GM19455 (cell line): Measurements from ENCODE around the gene AARS2.
A peak's percentile ranks its signal among the peaks of the same experiment; 100 is the strongest.
"Not testable (repeated sequence)": the region's sequence is repeated elsewhere in the genome, so short reads cannot be mapped to it uniquely, and the experiment has no call there.

ENCODE experiments used
- ATAC-seq: cut with Tn5 transposase; IDR thresholded peaks from one replicate; pipeline ENCODE4 v1.9.1; 2021; ENCODE audit not compliant: unreplicated experiment

Gene AARS2

DNA sequence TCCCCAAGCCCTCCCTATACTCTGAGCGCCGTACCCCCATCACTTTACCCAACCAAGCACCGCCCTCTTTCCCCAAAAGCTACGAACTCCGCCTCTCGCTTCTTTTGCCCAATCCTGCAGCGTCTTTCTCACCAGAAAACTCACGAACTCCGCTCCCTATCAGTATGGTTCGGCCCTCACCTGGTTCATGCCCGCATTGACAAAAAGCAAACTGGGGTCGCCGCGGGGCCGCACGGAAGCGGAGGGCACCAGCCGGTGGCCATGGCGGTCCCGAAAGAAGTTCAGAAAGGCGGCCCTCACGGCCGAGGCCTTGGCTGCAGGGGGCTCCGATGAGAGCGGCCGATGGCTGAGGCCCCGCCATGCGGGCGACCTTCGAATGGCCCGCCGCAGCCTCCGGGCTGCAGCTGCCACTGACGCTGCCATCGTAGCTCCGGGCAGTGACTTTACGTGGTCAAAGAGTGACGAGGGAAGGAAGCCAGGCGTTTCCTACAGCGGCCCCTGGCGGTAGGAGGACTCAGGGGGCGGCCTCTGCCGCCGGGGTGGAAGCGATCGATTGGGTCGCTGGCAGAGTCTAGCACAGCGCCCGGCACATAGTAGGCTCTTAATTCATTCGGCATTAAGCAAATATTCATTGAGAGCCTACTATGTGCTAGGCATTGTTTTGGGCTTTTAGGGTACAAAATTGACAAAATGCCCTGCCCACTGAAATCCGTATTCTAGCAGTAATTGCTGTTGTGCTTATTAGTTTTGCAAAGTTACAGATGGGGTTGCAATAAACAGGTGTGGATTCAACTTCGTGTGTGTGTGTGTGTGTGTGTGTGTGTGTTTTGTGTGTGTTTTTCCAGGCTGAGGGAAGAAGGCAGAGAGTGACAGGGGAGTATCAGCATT is at the start of gene AARS2:
Gene AARS2 (minus strand): TSS at position 447 of the 888 bp plus-strand sequence. CDS start 24 bp downstream, at position 423.
- ATAC-seq = peak; percentile 93

GRCh38 chr6:44361947-44362346 is 48.8 kb upstream of the AARS2 start:
- ATAC-seq = no peak

- ATAC-seq = no peak
Measured at GRCh38 chr6:44359973-44360372, 46.8 kb upstream of the AARS2 start.

- ATAC-seq = no peak
Measured at GRCh38 chr6:44356487-44356886, 43.3 kb upstream of the AARS2 start.

GRCh38 chr6:44355640-44356039 is 42.5 kb upstream of the AARS2 start:
- no peak for ATAC-seq

GRCh38 chr6:44353336-44353735 is 40.2 kb upstream of the AARS2 start:
- ATAC-seq = no peak

- ATAC-seq = no peak
Measured at GRCh38 chr6:44352259-44352658, 39.1 kb upstream of the AARS2 start.

DNA sequence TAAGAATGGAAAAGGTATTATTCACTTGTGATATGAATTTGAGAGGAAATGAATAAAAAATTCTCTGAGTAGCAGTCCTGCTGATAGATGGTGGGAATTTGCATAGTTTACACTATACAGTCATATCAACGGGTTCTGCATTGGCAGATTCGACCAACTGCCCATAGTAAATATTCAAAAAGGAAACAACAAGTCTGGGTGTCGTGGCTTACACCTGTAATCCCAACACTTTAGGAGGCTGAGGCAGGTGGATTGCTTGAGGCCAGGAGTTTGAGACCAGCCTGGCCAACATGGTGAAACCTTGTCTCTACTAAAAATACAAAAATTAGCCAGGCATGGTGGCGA is 37.5 kb upstream of the AARS2 start:
- ATAC-seq = not testable (repeated sequence)

DNA sequence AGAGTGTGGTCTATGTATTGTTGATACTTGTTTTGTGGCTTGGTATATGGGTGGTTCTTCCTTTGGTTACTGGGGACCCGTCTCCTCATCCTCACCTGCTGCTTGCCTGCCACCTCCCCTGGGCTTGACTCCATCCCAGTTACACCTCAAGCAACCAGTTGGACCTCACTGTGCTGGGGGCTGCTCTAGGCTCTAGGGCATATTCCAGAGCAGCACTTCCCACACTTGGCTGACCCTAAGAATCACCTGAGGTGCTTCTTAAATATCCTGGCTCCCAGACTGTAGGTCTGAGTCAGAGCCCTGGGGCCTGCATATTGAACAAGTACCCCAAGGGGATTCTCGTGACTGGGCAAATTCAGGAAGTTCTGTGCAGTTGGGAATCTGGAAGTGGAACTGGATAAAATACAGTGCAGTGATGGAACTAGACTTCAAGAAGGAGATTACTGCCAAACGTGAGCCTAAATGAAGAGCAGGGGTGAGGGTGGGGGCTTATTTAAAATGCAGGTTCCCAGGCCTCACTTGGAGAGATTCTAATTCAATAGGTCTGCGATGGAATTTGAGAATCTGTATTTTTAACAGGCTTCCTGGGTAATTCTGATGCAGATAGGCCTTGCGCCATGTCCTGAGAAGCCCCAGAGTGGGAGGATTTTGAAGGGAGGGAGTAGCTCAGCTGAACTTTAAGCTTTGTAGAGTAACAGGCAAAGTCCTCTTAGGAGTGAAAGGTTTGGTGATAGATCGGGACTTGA is 36.9 kb upstream of the AARS2 start:
- ATAC-seq = no peak

DNA sequence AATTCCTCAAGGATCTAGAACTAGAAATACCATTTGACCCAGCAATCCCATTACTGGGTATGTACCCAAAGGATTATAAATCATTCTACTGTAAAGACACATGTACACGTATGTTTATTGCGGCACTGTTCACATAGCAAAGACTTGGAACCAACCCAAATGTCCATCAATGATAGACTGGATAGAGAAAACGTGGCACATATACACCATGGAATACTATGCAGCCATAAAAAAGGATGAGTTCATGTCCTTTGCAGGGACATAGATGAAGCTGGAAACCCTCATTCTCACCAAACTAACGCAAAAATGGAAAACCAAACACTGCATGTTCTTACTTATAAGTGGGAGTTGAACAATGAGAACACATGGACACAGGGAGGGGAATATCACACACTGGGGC is 33.7 kb upstream of the AARS2 start:
- not testable (repeated sequence) for ATAC-seq

DNA sequence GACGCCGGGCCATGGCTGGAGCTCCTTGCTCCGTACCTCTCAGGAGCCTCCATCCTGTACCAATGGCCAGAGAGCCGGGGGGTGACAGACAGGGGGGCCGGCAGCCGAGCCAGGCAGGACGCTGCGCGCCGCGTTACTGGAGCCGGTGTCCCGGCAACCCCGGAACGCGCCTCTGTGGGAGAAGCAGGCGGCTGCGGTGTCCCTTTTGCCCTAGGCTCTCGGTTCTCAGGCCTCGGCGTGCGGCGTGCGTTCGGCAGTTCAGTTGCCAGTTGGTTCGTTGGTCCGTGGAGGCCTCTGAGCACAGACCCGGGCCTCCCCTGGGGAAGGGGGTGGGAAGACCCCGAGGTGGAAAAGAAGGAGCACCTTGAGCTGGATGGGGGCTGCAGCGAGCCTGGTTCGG is 29.3 kb upstream of the AARS2 start, which contains the start of gene SPATS1:
Gene SPATS1 (plus strand): TSS at position 162 of the 400 bp plus-strand sequence. CDS start 446 bp downstream, outside the sequence.
- no peak for ATAC-seq

GRCh38 chr6:44342052-44342451 is 28.9 kb upstream of the AARS2 start:
- no peak for ATAC-seq

- no peak for ATAC-seq
Measured at GRCh38 chr6:44341095-44341890, 28.1 kb upstream of the AARS2 start.

DNA sequence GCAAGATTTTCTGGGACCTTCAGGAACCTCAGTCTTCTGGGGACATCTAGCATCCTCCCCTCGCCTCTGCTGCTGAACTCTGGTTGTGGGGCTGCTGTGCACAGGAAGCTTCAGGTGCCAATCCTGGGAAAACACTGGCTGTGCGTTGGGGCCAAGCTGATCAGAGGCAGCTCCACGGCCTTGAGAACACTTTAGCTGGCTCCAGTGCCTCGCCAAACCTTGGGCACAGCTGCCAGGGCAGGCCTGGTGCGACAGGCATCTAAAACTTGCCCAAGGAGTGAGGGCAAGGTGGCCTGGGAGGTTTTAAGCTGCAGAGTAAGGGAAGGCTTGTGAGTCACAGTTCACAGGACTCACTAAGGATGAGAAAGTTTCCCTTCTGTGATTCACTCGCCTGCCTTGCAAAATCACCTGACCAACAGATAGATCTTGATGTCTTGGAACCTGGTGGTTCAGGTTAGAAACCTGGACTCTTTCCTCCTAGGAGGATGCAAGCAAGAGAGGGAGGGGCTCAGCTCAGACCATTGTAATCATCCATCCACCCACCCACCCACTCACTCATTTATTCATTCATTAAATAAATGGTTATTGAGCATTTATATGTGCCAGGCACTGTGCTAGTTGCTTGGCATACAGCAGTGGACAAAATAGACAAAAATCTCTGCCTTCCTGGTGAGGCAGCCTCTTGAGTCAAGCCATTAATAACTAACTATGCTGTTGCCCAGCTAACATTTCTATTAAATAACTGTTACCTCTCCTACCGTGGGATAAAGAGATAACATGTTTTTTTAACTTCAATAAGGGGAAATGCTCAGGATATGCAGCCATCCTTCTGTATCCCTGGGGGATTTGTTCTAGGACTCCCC is 26.8 kb upstream of the AARS2 start:
- ATAC-seq = no peak

- ATAC-seq = no peak
Measured at GRCh38 chr6:44339301-44339700, 26.2 kb upstream of the AARS2 start.

DNA sequence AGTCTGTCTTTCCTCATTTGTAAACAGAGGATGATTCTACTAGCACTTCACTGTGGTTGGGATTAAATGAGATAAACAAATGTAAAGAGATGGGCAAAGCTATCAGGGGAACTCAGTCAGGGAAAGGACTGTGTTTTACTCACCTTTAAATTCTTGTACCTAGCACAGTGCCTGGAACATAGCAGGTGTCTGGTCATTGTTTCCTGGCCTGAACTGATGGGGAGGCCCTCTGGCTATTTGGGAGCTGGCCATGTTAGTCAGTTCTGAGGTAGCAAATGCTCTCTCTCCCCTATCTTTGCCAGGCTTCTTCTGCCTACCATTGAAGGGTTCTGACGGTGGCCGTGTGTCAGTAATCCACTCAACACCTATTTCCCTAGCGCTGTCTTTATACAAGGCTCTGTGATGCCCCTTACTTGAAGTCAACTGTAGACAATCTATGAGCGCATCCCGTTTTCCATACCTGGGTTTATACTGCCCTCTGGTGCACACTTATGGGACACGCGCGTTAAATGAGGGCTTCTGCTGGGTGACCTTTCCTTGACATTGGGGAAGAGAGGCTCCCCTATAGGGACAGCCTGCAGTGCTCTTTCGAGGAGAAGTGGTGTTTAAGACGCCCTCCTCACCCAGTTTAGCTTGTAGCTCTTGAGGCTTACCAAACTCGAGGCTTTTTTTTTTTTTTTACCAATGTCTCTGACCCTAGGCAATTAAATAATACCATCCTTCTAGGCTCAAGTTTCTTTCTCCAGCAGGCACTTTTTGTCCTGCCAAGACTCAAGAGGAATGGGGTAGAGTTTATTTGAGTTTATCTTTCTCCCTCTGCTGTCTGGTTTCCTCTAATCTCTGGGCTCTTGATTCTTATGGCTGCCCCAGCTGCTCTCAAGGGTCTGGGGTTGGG is 25.3 kb upstream of the AARS2 start:
- peak; percentile 76 for ATAC-seq

GRCh38 chr6:44335631-44336030 is 22.5 kb upstream of the AARS2 start:
- ATAC-seq = no peak

DNA sequence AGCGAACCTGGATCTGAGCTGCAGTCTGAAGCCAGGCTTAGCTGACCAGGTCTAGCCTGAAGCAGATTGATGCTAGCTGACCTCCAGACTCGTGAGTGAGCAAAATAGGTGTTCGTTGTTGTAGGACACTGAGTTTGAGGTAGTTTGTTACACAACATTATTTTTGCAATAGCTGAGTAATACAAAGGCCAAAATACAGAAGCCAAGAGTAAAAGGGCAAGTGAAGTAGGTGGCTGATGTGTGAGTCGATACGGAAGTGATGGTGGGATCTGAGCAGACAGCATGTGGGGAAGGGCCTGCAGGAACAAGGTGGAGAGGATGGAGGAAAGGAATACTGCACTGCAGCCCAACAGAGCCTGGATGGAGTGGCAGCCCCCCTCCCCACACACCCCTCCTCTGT is 20.8 kb upstream of the AARS2 start:
- ATAC-seq = no peak

DNA sequence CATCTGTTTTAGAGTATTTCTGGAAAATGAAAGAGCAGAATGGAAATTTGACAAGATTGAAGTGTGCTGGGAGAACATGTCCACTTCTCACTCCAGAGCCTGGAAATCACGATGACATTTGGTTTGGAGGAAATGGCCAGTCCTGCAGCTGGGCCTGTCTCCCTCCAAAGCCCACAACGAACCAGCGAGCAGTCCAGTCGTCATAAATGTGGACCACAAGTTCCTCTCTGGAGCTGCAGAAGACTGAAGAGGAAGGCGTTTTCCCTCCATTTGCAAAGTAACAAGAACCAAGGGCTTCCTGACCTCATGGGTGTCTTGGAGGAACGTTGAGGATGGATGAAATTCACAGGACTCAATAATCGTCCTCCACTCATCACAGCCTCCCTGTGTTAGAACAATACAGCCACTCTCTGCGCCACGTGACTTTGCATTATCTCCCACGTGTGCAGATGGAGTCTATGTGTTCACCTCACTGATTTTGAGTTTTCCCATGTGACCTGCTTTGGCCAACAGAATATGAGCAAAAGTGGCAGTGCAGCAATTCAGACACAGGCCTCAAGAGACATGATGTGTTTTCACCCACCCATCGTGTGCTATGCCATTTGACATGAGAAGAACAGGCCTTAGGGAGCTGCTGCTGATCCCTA is 20.2 kb upstream of the AARS2 start:
- no peak for ATAC-seq
